Lung (tissue), 12 donors: ENCODE results near the gene STK38. TPM values are rescaled to one million over a fixed set of nuclear protein-coding genes. Genes with fewer than 3 reads are reported as not detected.

Source experiments
- ATAC-seq: fragments of 200-7000 bp; cut with Tn5 transposase; one replicate; pipeline ENCODE4 v1.9.1; 2020; ENCODE audit warnings: moderate number of reproducible peaks; ENCODE audit not compliant: insufficient read depth, low FRiP score
- DNase-seq, 3 donors: peaks; one replicate each; pipeline ENCODE4 v3.0.0-alpha.2; 2013 to 2017
- H3K27ac ChIP-seq, 2 donors: one replicate each; pipeline ENCODE4 v1.5.1; 2013; ENCODE audit warnings: mild to moderate bottlenecking in 2 of 2, moderate library complexity in 2 of 2, control low read depth in 1 of 2, inconsistent platforms in 1 of 2, low read depth in 1 of 2, low read length in 1 of 2
- H3K27me3 ChIP-seq, 3 donors: one replicate each; pipeline ENCODE4 v1.5.1; 2013; ENCODE audit warnings: low read length in 2 of 3; ENCODE audit not compliant: control insufficient read depth in 3 of 3, insufficient read depth in 3 of 3
- H3K36me3 ChIP-seq, 4 donors: one replicate each; pipeline ENCODE4 v1.5.1; 2013; ENCODE audit warnings: low read length in 4 of 4, mild to moderate bottlenecking in 1 of 4, moderate library complexity in 1 of 4; ENCODE audit not compliant: control insufficient read depth in 4 of 4, insufficient read depth in 4 of 4
- H3K4me1 ChIP-seq, 5 donors: one replicate each; pipeline ENCODE4 v1.5.1; 2013; ENCODE audit warnings: low read length in 5 of 5, mild to moderate bottlenecking in 2 of 5, moderate library complexity in 1 of 5; ENCODE audit not compliant: control insufficient read depth in 5 of 5, insufficient read depth in 5 of 5
- H3K4me3 ChIP-seq: one replicate; pipeline ENCODE4 v1.5.1; 2013; ENCODE audit warnings: mild to moderate bottlenecking, control low read depth, moderate library complexity
- H3K9ac ChIP-seq, 2 donors: one replicate each; pipeline ENCODE4 v1.5.1; 2013; ENCODE audit warnings: low read length in 2 of 2, control low read depth in 1 of 2; ENCODE audit not compliant: insufficient read depth in 1 of 2
- H3K9me3 ChIP-seq, 4 donors: one replicate each; pipeline ENCODE4 v1.5.1; 2013; ENCODE audit warnings: low read length in 3 of 4, mild to moderate bottlenecking in 1 of 4, moderate library complexity in 1 of 4; ENCODE audit not compliant: control insufficient read depth in 4 of 4, insufficient read depth in 3 of 4
- WGBS, 2 donors: extraction: QIAGEN DNeasy Blood & Tissue Kit; methylation state at CpG; one replicate each; pipeline ENCODE4 v1.1.7; 2013; 5-methylcytosine and 5-hydroxymethylcytosine counted together
- polyA plus RNA-seq, 2 donors: library from polyadenylated mRNA; stranded (reverse); fragments of 200-250 nt; gene quantifications; one replicate each; pipeline ENCODE4 v1.2.1, GENCODE V29; 2013
- total RNA-seq, 2 donors: library from RNA; depleted of rRNA in 1 of 2; stranded (reverse); fragments of >200 nt in 1 of 2; gene quantifications; one replicate each; pipeline ENCODE4 v1.2.1, GENCODE V29; 2014 to 2021
- TF ChIP-seq, protein P1 (sequence below): IDR thresholded peaks from 2 replicates; pipeline ENCODE4 v1.5.1; 2012; ENCODE audit warnings: mild to moderate bottlenecking; ENCODE audit errors: control extremely low read depth, extremely low read depth
- donor health status: control.
- donor health status: control.
- donor health status: Bipolar disorder and iron deficiency.
- donor health status: healthy.
- donor health status: DM: yes; HTN: yes; CAD: no.

Gene STK38
- total and polyA plus RNA-seq, 4 donors: 16.7 to 36.1 (median 22.8) TPM

GRCh38 chr6:36467625-36468024, 79.7 kb downstream of the STK38 start:
- 98% methylated on average over 3 of the region's 3 CpGs for WGBS, 2 donors
- Histone ChIP-seq H3K4me1 (peaks cover 0 to 3% (median 0%) of the 10 kb centered on the region in 5 donors), H3K9ac (no peak overlapping the region), H3K4me3 (no peak overlapping the region), H3K36me3 (peaks cover 3 to 8% (median 3%) of the 10 kb centered on the region in 4 donors), H3K27ac (no peak overlapping the region), H3K27me3 (no peaks in the 10 kb centered on the region), H3K9me3 (no peaks in the 10 kb centered on the region)
- TF ChIP-seq, protein P1, sequence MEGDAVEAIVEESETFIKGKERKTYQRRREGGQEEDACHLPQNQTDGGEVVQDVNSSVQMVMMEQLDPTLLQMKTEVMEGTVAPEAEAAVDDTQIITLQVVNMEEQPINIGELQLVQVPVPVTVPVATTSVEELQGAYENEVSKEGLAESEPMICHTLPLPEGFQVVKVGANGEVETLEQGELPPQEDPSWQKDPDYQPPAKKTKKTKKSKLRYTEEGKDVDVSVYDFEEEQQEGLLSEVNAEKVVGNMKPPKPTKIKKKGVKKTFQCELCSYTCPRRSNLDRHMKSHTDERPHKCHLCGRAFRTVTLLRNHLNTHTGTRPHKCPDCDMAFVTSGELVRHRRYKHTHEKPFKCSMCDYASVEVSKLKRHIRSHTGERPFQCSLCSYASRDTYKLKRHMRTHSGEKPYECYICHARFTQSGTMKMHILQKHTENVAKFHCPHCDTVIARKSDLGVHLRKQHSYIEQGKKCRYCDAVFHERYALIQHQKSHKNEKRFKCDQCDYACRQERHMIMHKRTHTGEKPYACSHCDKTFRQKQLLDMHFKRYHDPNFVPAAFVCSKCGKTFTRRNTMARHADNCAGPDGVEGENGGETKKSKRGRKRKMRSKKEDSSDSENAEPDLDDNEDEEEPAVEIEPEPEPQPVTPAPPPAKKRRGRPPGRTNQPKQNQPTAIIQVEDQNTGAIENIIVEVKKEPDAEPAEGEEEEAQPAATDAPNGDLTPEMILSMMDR: no peak
- DNase-seq: no peak
- ATAC-seq: no peak

DNA sequence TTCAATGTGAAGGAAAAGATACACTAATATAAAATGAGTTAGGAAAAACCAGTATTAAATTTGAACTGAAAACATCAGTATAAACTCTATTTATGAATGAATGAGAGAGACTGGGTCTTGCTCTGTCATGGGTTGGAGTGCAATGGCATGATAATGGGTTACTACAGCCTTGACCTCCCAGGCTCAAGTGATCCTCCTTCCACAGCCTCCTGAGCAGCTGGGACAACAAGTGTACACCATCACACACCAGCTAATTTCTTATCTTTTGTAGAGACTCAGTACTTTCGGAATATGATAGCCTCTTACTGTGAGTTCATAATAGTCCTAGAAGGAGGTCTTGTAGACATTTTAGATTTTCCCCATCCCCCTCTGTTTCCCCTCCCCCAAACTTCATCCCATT, 83.0 kb downstream of the STK38 start:
- TF ChIP-seq, protein P1: no peak
- ATAC-seq (no peak), DNase-seq (no peak)
- no peak overlapping the region for H3K27ac ChIP-seq
- no peaks in the 10 kb centered on the region for H3K9me3 ChIP-seq
- no peaks in the 10 kb centered on the region for H3K36me3 ChIP-seq
- 92 to 96% methylated on average over 1 of the region's 1 CpG for WGBS, 2 donors
- no peak overlapping the region for H3K4me3 ChIP-seq
- H3K9ac ChIP-seq: no peak overlapping the region
- H3K27me3 ChIP-seq: no peaks in the 10 kb centered on the region
- peaks cover 0 to 14% (median 0%) of the 10 kb centered on the region in 5 donors for H3K4me1 ChIP-seq

- ATAC-seq (no peak), DNase-seq (no peak)
- WGBS, 2 donors: 78 to 93% methylated on average over 1 of the region's 1 CpG
These were observed 83.6 kb downstream of the STK38 start for GRCh38 chr6:36463676-36464075.

DNA sequence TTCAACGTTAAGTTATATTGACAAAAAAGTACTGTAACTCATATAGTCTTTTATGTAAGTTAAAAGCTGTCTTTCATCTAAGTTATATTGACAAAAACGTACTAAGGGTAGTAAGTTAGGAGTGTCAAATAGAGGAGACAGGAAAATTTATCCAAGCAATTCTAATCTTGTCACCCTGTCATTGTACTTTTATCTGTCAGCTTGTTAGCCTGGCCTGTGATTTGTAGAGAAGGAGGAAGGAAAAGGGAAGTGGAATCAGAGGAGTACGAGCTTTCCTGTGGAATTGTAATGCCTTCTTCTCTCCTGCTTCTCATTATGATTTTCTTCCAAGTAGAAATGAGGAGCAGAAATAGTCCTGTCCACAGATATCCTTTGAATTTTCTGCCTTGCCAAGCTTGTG, 85.6 kb downstream of the STK38 start:
- H3K27me3 ChIP-seq: no peaks in the 10 kb centered on the region
- no peak overlapping the region for H3K27ac ChIP-seq
- TF ChIP-seq, protein P1: no peak
- H3K9me3 ChIP-seq: no peaks in the 10 kb centered on the region
- peaks cover 0 to 14% (median 0%) of the 10 kb centered on the region in 5 donors for H3K4me1 ChIP-seq
- no peak overlapping the region for H3K4me3 ChIP-seq
- H3K9ac ChIP-seq: no peak overlapping the region
- DNase-seq: no peak
- H3K36me3 ChIP-seq: peaks cover 0 to under 1% (median 0%) of the 10 kb centered on the region in 4 donors
- ATAC-seq: no peak
- 50 to 52% methylated on average over 3 of the region's 3 CpGs for WGBS, 2 donors

More at GRCh38 chr6:36463676-36464075, 83.6 kb downstream of the STK38 start:
- Histone ChIP-seq H3K4me1 (peaks cover 0 to 14% (median 0%) of the 10 kb centered on the region in 5 donors), H3K9me3 (no peaks in the 10 kb centered on the region), H3K9ac (no peak overlapping the region), H3K4me3 (no peak overlapping the region), H3K36me3 (no peaks in the 10 kb centered on the region), H3K27ac (no peak overlapping the region), H3K27me3 (no peaks in the 10 kb centered on the region)
- TF ChIP-seq, protein P1: no peak
